H1 (cell line): Measurements from ENCODE around the gene UAP1. TPM values are rescaled to one million over a fixed set of nuclear protein-coding genes. Genes with fewer than 3 reads are reported as not detected.

Experiments used
- RXRA ChIP-seq: IDR thresholded peaks from 2 replicates; pipeline ENCODE4 v1.6.1; 2011; ENCODE audit warnings: low read depth, mild to moderate bottlenecking, low read length, moderate library complexity; ENCODE audit not compliant: insufficient read depth
- SRF ChIP-seq: IDR thresholded peaks from 2 replicates; pipeline ENCODE4 v1.6.1; 2011; ENCODE audit warnings: mild to moderate bottlenecking, low read depth, low read length, moderate library complexity
- polyA plus RNA-seq, 7 experiments: library from polyadenylated mRNA; depleted of rRNA in 3 of 7; stranded (reverse) in 5 of 7; unstranded in 2 of 7; fragments of >200 nt in 5 of 7; fragments of 200-250 nt in 2 of 7; gene quantifications; 1 replicate in 5 of 7; 2 replicates in 1 of 7; 4 replicates in 1 of 7; pipeline versions ENCODE4 v1.2.1 to v1.2.3, GENCODE V29; 2011 to 2013; ENCODE audit warnings: missing spikeins in 2 of 7, mixed read lengths in 2 of 7
- total RNA-seq: library from RNA; stranded (reverse); fragmentation: NEBNext Ultra II Directional; extraction: Animal tissue kit (Norgen Biotek cat#: 25700); gene quantifications from 2 replicates; pipeline ENCODE4 v1.2.1, GENCODE V29; 2021
- TF ChIP-seq, protein P1 (sequence below), 3 experiments: IDR thresholded peaks; 1 replicate in 2 of 3; 2 replicates in 1 of 3; pipeline versions ENCODE4 v1.5.1 to v1.6.1; 2011; ENCODE audit warnings: low read length in 3 of 3, mild to moderate bottlenecking in 3 of 3, inconsistent platforms in 2 of 3, low read depth in 1 of 3, moderate library complexity in 1 of 3; ENCODE audit not compliant: insufficient read depth in 1 of 3; ENCODE audit errors: control extremely low read depth in 1 of 3

UAP1 gene
- total and polyA plus RNA-seq, 2 of the 8 experiments (the other 6 are each of a cell fraction or from before 2014, with no cell fraction given) = 9.4 to 32.9 TPM

- no peak for TF ChIP-seq RXRA
- TF ChIP-seq, protein P1, sequence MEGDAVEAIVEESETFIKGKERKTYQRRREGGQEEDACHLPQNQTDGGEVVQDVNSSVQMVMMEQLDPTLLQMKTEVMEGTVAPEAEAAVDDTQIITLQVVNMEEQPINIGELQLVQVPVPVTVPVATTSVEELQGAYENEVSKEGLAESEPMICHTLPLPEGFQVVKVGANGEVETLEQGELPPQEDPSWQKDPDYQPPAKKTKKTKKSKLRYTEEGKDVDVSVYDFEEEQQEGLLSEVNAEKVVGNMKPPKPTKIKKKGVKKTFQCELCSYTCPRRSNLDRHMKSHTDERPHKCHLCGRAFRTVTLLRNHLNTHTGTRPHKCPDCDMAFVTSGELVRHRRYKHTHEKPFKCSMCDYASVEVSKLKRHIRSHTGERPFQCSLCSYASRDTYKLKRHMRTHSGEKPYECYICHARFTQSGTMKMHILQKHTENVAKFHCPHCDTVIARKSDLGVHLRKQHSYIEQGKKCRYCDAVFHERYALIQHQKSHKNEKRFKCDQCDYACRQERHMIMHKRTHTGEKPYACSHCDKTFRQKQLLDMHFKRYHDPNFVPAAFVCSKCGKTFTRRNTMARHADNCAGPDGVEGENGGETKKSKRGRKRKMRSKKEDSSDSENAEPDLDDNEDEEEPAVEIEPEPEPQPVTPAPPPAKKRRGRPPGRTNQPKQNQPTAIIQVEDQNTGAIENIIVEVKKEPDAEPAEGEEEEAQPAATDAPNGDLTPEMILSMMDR (IDR thresholded peaks at IDR 0.05; ENCODE audit: control extremely low read depth in 1 of 3, insufficient read depth in 1 of 3, low read depth in 1 of 3, low read length in 3 of 3) = no peak
- TF ChIP-seq SRF = no peak
Observed at GRCh38 chr1:162612606-162613400, 51.3 kb downstream of the UAP1 start (continued).
